HepG2 (cell line): Measurements from ENCODE around the gene NUDT15. TPM values are rescaled to one million over a fixed set of nuclear protein-coding genes. Genes with fewer than 3 reads are reported as not detected.

Experiments
- BCL6 ChIP-seq: IDR thresholded peaks from 2 replicates; pipeline ENCODE4 v1.6.1; 2016; ENCODE audit warnings: missing genetic modification reagents, missing compliant biosample characterization
- E2F1 ChIP-seq: sonication (generic); formaldehyde crosslinking; IDR thresholded peaks from 2 replicates; pipeline ENCODE4 v1.5.0; 2020; ENCODE audit warnings: missing genetic modification reagents
- GATAD2A ChIP-seq: IDR thresholded peaks from 2 replicates; pipeline ENCODE4 v1.6.1; 2016
- KDM5A ChIP-seq: fragments of 200-600 bp; sonication (generic); IDR thresholded peaks from 2 replicates; pipeline ENCODE4 v1.7.0; 2018; ENCODE audit warnings: antibody characterized with exemption, mild to moderate bottlenecking, low read length, borderline replicate concordance
- MXD3 ChIP-seq: IDR thresholded peaks from 2 replicates; pipeline ENCODE4 v1.6.1; 2016; ENCODE audit warnings: mild to moderate bottlenecking, missing biosample characterization, missing genetic modification reagents
- NCOR1 ChIP-seq: fragments of 200-600 bp; sonication (generic); IDR thresholded peaks from 2 replicates; pipeline ENCODE4 v1.7.0; 2017; ENCODE audit warnings: antibody characterized with exemption, low read length, borderline replicate concordance
- NR0B2 ChIP-seq: sonication (generic); formaldehyde crosslinking; IDR thresholded peaks from 2 replicates; pipeline ENCODE4 v1.4.0; 2020; ENCODE audit warnings: mild to moderate bottlenecking, missing genetic modification reagents
- ONECUT2 ChIP-seq: sonication (generic); formaldehyde crosslinking; IDR thresholded peaks from 2 replicates; pipeline ENCODE4 v1.4.0; 2020; ENCODE audit warnings: missing genetic modification reagents
- PAX8 ChIP-seq: sonication (generic); formaldehyde crosslinking; IDR thresholded peaks from 2 replicates; pipeline ENCODE4 v1.8.0; 2022; ENCODE audit warnings: mild to moderate bottlenecking, missing genetic modification reagents, borderline replicate concordance
- POGZ ChIP-seq: sonication (generic); formaldehyde crosslinking; IDR thresholded peaks from 2 replicates; pipeline ENCODE4 v1.4.0; 2020; ENCODE audit warnings: mild to moderate bottlenecking, missing genetic modification reagents
- POLR2AphosphoS5 ChIP-seq: IDR thresholded peaks from 2 replicates; pipeline ENCODE4 v1.6.1; 2012; ENCODE audit warnings: low read depth, low read length
- SIN3B ChIP-seq: fragments of 150-350 bp; IDR thresholded peaks from 2 replicates; pipeline ENCODE4 v1.6.1; 2014; ENCODE audit warnings: low read length
- SOX6 ChIP-seq, 2 experiments: fragments of 450-650 bp in 1 of 2; sonication (generic) in 1 of 2; formaldehyde crosslinking in 1 of 2; IDR thresholded peaks; 2 replicates each; pipeline versions ENCODE4 v1.4.0 to v1.6.1; 2017 to 2020; ENCODE audit warnings: antibody characterized with exemption in 1 of 2, mild to moderate bottlenecking in 1 of 2, missing genetic modification reagents in 1 of 2
- TEAD3 ChIP-seq: optimal IDR thresholded peaks from 2 replicates; pipeline ENCODE3; 2016; ENCODE audit warnings: borderline replicate concordance
- TFE3 ChIP-seq: IDR thresholded peaks from 2 replicates; pipeline ENCODE4 v1.6.1; 2016
- ZBTB20 ChIP-seq: sonication (generic); formaldehyde crosslinking; IDR thresholded peaks from 2 replicates; pipeline ENCODE4 v1.8.1; 2023; ENCODE audit warnings: missing genetic modification reagents, low read depth, mild to moderate bottlenecking, borderline replicate concordance
- ZMAT5 ChIP-seq: sonication (generic); formaldehyde crosslinking; IDR thresholded peaks from 2 replicates; pipeline ENCODE4 v1.5.0; 2020; ENCODE audit warnings: mild to moderate bottlenecking, low read depth, missing genetic modification reagents, borderline replicate concordance
- ZNF430 ChIP-seq: sonication (generic); formaldehyde crosslinking; IDR thresholded peaks from 2 replicates; pipeline ENCODE4 v1.9.0; 2021; ENCODE audit warnings: mild to moderate bottlenecking, missing genetic modification reagents
- ZNF44 ChIP-seq: sonication (generic); formaldehyde crosslinking; IDR thresholded peaks from 2 replicates; pipeline ENCODE4 v1.5.1; 2020; ENCODE audit warnings: mild to moderate bottlenecking, missing genetic modification reagents
- ZNF468 ChIP-seq: sonication (generic); formaldehyde crosslinking; IDR thresholded peaks from 2 replicates; pipeline ENCODE4 v1.8.0; 2022; ENCODE audit warnings: mild to moderate bottlenecking, moderate library complexity, missing genetic modification reagents
- ZNF691 ChIP-seq: sonication (generic); formaldehyde crosslinking; IDR thresholded peaks from 2 replicates; pipeline ENCODE4 v1.4.0; 2020; ENCODE audit warnings: missing genetic modification reagents, low read depth, mild to moderate bottlenecking, borderline replicate concordance
- ZSCAN5A ChIP-seq: sonication (generic); formaldehyde crosslinking; IDR thresholded peaks from 2 replicates; pipeline ENCODE4 v1.8.0; 2022; ENCODE audit warnings: mild to moderate bottlenecking, missing genetic modification reagents, borderline replicate concordance
- polyA plus RNA-seq, 8 experiments: library from polyadenylated mRNA; depleted of rRNA in 3 of 8; stranded (reverse) in 7 of 8; unstranded in 1 of 8; fragments of >200 nt; fragmentation: Illumina TruSeq in 4 of 8; extraction: Trizol in 4 of 8; gene quantifications; 2 replicates each; pipeline versions ENCODE4 v1.2.1 to v1.2.3, GENCODE V29; 2011 to 2016; ENCODE audit warnings: low read depth in 4 of 8, missing spikeins in 1 of 8, mixed read lengths in 1 of 8; ENCODE audit not compliant: insufficient read depth in 1 of 8
- total RNA-seq, 5 experiments: library from RNA; depleted of rRNA; stranded (reverse); fragments of >200 nt; fragmentation: Illumina TruSeq; extraction: Trizol; gene quantifications; 2 replicates each; pipeline ENCODE4 v1.2.3, GENCODE V29; 2016; ENCODE audit warnings: low read depth in 1 of 5

Gene NUDT15
- total and polyA plus RNA-seq, 2 of the 13 experiments (the other 11 are each of a cell fraction or from before 2014, with no cell fraction given), result 21.3 to 47.3 TPM

- TF ChIP-seq NR0B2 (0 out of 2 replicates have a peak, but pooled peaks have one; percentile 20), E2F1 (CRISPR knock-in tag) (peak; percentile 97), PAX8 (CRISPR knock-in tag) (no peak), SIN3B (peak; percentile 93), TEAD3 (peak; percentile 81), ONECUT2 (CRISPR knock-in tag) (0 out of 2 replicates have a peak, but pooled peaks have one; percentile 21), ZNF430 (CRISPR knock-in tag) (peak; percentile 84), MXD3 (CRISPR knock-in tag) (peak; percentile 74), POLR2AphosphoS5 (peak; percentile 95), BCL6 (CRISPR knock-in tag) (peak; percentile 70), ZSCAN5A (CRISPR knock-in tag) (peak; percentile 81; the same call in 1 of the 2 replicates), ZMAT5 (CRISPR knock-in tag) (no peak), ZNF468 (0 out of 2 replicates have a peak, but pooled peaks have one; percentile 62), KDM5A (peak; percentile 97), ZBTB20 (CRISPR knock-in tag) (peak; percentile 65; the same call in 1 of the 2 replicates), GATAD2A (CRISPR knock-in tag) (peak; percentile 72), NCOR1 (no peak), TFE3 (peak; percentile 56), ZNF691 (CRISPR knock-in tag) (0 out of 2 replicates have a peak, but pooled peaks have one; percentile 40), POGZ (CRISPR knock-in tag) (peak; percentile 100), SOX6 (IDR thresholded peaks at IDR 0.05) (no peak), SOX6 (CRISPR knock-in tag; IDR thresholded peaks at IDR 0.05) (peak; percentile 68), ZNF44 (peak; percentile 87; the same call in 1 of the 2 replicates)
Observed at GRCh38 chr13:48094781-48095502, 57.4 kb downstream of the NUDT15 start, which contains the start of gene MED4 (continued).
